CD4-positive, alpha-beta T cell treated with Interleukin-6 at 100 ng/mL for 8 hours (primary cell): ENCODE measurements around the gene MED16.
"Not testable (repeated sequence)": the region's sequence is repeated elsewhere in the genome, so short reads cannot be mapped to it uniquely, and the experiment has no call there.

Source experiments
- DNase-seq: peaks from one replicate; pipeline ENCODE4 v3.0.0-alpha.2; 2020; ENCODE audit warnings: mixed read lengths, low spot score

The MED16 gene

GRCh38 chr19:888581-889385 is 4.2 kb downstream of the MED16 start:
- DNase-seq, result no peak

GRCh38 chr19:887599-887998 is 5.4 kb downstream of the MED16 start:
- DNase-seq, result no peak

- DNase-seq, result no peak
These were observed 5.9 kb downstream of the MED16 start for GRCh38 chr19:887072-887471.

- no peak for DNase-seq
These were observed 7.3 kb downstream of the MED16 start for GRCh38 chr19:885536-886224.

GRCh38 chr19:884420-885211 is 8.4 kb downstream of the MED16 start:
- DNase-seq, result no peak

GRCh38 chr19:883661-884211 is 9.3 kb downstream of the MED16 start:
- DNase-seq, result no peak

- DNase-seq, result no peak
These were observed 10.0 kb downstream of the MED16 start for GRCh38 chr19:882871-883497.

GRCh38 chr19:881385-882071 is 11.5 kb downstream of the MED16 start:
- DNase-seq, result no peak

GRCh38 chr19:879711-880438 is 13.1 kb downstream of the MED16 start:
- no peak for DNase-seq

GRCh38 chr19:878751-879561 is 14.0 kb downstream of the MED16 start:
- DNase-seq, result not testable (repeated sequence)

GRCh38 chr19:877992-878660 is 14.9 kb downstream of the MED16 start:
- not testable (repeated sequence) for DNase-seq

GRCh38 chr19:876780-877314 is 16.1 kb downstream of the MED16 start:
- DNase-seq, result no peak

GRCh38 chr19:876089-876488 is 16.9 kb downstream of the MED16 start:
- no peak for DNase-seq

GRCh38 chr19:875265-875879 is 17.6 kb downstream of the MED16 start:
- DNase-seq, result no peak

- DNase-seq, result no peak
These were observed 19.4 kb downstream of the MED16 start for GRCh38 chr19:873561-874041.

- DNase-seq, result peak; percentile 88
These were observed 19.9 kb downstream of the MED16 start for GRCh38 chr19:873084-873483.

GRCh38 chr19:872266-872951 is 20.6 kb downstream of the MED16 start:
- peak; percentile 84 for DNase-seq
